ENCODE measurements around the gene RFC2. TPM values are rescaled to one million over a fixed set of nuclear protein-coding genes. Genes with fewer than 3 reads are reported as not detected.

Gene RFC2
- total RNA-seq (36.5 TPM), polyA plus RNA-seq (20.1 TPM)
- long read RNA-seq, donor 1, partial matches to known transcripts: 0 of 2 reads
- long read RNA-seq, donor 1, other reads (novel, unspliced or antisense): 0 of 2 reads
- long read RNA-seq, donor 2: 0 reads
- long read RNA-seq, donor 3, transcript RFC2-201 (11 exons, 1,695 nt): major isoform, 17 of 18 reads
- long read RNA-seq, donor 3, partial matches to known transcripts: 0 of 18 reads
- long read RNA-seq, donor 3, other reads (novel, unspliced or antisense): 0 of 18 reads
- long read RNA-seq, donor 4, transcript RFC2-201 (11 exons, 1,695 nt): major isoform, 5 of 5 reads
- long read RNA-seq, donor 4, partial matches to known transcripts: 0 of 5 reads
- long read RNA-seq, donor 4, other reads (novel, unspliced or antisense): 0 of 5 reads
- long read RNA-seq, donor 5, transcript RFC2-201 (11 exons, 1,695 nt): major isoform, 15 of 21 reads
- long read RNA-seq, donor 5, partial matches to known transcripts: 6 of 21 reads
- long read RNA-seq, donor 5, other reads (novel, unspliced or antisense): 0 of 21 reads
- long read RNA-seq, donor 6, transcript RFC2-201 (11 exons, 1,695 nt): major isoform, 14 of 17 reads
- long read RNA-seq, donor 6, partial matches to known transcripts: 0 of 17 reads
- long read RNA-seq, donor 6, other reads (novel, unspliced or antisense): 0 of 17 reads
- long read RNA-seq, donor 7, transcript RFC2-201 (11 exons, 1,695 nt): major isoform, 6 of 8 reads
- long read RNA-seq, donor 7, partial matches to known transcripts: 0 of 8 reads
- long read RNA-seq, donor 7, other reads (novel, unspliced or antisense): 0 of 8 reads
- long read RNA-seq, donor 8, transcript RFC2-201 (11 exons, 1,695 nt): major isoform, 6 of 8 reads
- long read RNA-seq, donor 8, partial matches to known transcripts: 0 of 8 reads
- long read RNA-seq, donor 8, other reads (novel, unspliced or antisense): 0 of 8 reads
- long read RNA-seq, donor 9, transcript RFC2-201 (11 exons, 1,695 nt): major isoform, 8 of 8 reads
- long read RNA-seq, donor 9, partial matches to known transcripts: 0 of 8 reads
- long read RNA-seq, donor 9, other reads (novel, unspliced or antisense): 0 of 8 reads
- long read RNA-seq, donor 10, transcript RFC2-201 (11 exons, 1,695 nt): major isoform, 10 of 13 reads
- long read RNA-seq, donor 10, partial matches to known transcripts: 0 of 13 reads
- long read RNA-seq, donor 10, other reads (novel, unspliced or antisense): 0 of 13 reads

GRCh38 chr7:74254129-74254857 lies at the start of gene RFC2:
RFC2 (minus strand) TSS chr7:74254399; CDS start chr7:74254383, 16 bp downstream.
- Histone ChIP-seq H3K4me1 (ENCODE audit: control insufficient read depth in 2 of 2, insufficient read depth in 2 of 2, low read length in 2 of 2) (peaks cover 9 to 19% of the 10 kb centered on the region in 2 donors), H3K27me3 (ENCODE audit: control insufficient read depth in 2 of 2, insufficient read depth in 1 of 2, low read length in 1 of 2) (no peaks in the 10 kb centered on the region), H3K4me3 (ENCODE audit: low read length in 2 of 2) (peak within 1 kb of the TSS; percentile 67 to 87), H3K27ac (ENCODE audit: low read depth in 1 of 2, low read length in 1 of 2) (peak within 1 kb of the TSS; percentile 84 to 85), H3K36me3 (ENCODE audit: control insufficient read depth in 2 of 2, insufficient read depth in 2 of 2, low read length in 1 of 2) (peaks cover 16 to 20% of the 10 kb centered on the region in 2 donors), H3K9me3 (ENCODE audit: control insufficient read depth in 2 of 2, insufficient read depth in 1 of 2, low read length in 1 of 2) (no peaks in the 10 kb centered on the region)
- peak; percentile 82 to 97 (median 94) for DNase-seq (ENCODE audit: low read depth in 6 of 9, low spot score in 9 of 9)
- WGBS: under 1% methylated on average over 75 of the region's 75 CpGs

GRCh38 chr7:74302745-74303221 lies 48.6 kb upstream of the RFC2 start:
- Histone ChIP-seq H3K4me3 (ENCODE audit: low read length in 2 of 2) (no peak overlapping the region), H3K9me3 (ENCODE audit: control insufficient read depth in 2 of 2, insufficient read depth in 1 of 2, low read length in 1 of 2) (no peaks in the 10 kb centered on the region), H3K27me3 (ENCODE audit: control insufficient read depth in 2 of 2, insufficient read depth in 1 of 2, low read length in 1 of 2) (no peaks in the 10 kb centered on the region), H3K4me1 (ENCODE audit: control insufficient read depth in 2 of 2, insufficient read depth in 2 of 2, low read length in 2 of 2) (peaks cover 9 to 13% of the 10 kb centered on the region in 2 donors), H3K36me3 (ENCODE audit: control insufficient read depth in 2 of 2, insufficient read depth in 2 of 2, low read length in 1 of 2) (no peaks in the 10 kb centered on the region), H3K27ac (ENCODE audit: low read depth in 1 of 2, low read length in 1 of 2) (no peak overlapping the region)
- no peak for DNase-seq (ENCODE audit: low read depth in 6 of 9, low spot score in 9 of 9)
- WGBS: 92% methylated on average over 10 of the region's 10 CpGs

- Histone ChIP-seq H3K36me3 (ENCODE audit: control insufficient read depth in 2 of 2, insufficient read depth in 2 of 2, low read length in 1 of 2) (no peaks in the 10 kb centered on the region), H3K4me3 (ENCODE audit: low read length in 2 of 2) (no peak overlapping the region), H3K4me1 (ENCODE audit: control insufficient read depth in 2 of 2, insufficient read depth in 2 of 2, low read length in 2 of 2) (peaks cover 0 to 1% of the 10 kb centered on the region in 2 donors), H3K9me3 (ENCODE audit: control insufficient read depth in 2 of 2, insufficient read depth in 1 of 2, low read length in 1 of 2) (peaks cover 0 to 5% of the 10 kb centered on the region in 2 donors), H3K27ac (ENCODE audit: low read depth in 1 of 2, low read length in 1 of 2) (no peak overlapping the region), H3K27me3 (ENCODE audit: control insufficient read depth in 2 of 2, insufficient read depth in 1 of 2, low read length in 1 of 2) (no peaks in the 10 kb centered on the region)
- WGBS: 98% methylated on average over 4 of the region's 4 CpGs
- DNase-seq (ENCODE audit: low read depth in 6 of 9, low spot score in 9 of 9): no peak
Observed at GRCh38 chr7:74300926-74301325, 46.7 kb upstream of the RFC2 start.

- Histone ChIP-seq H3K4me3 (ENCODE audit: low read length in 2 of 2) (no peak overlapping the region), H3K27me3 (ENCODE audit: control insufficient read depth in 2 of 2, insufficient read depth in 1 of 2, low read length in 1 of 2) (no peaks in the 10 kb centered on the region), H3K36me3 (ENCODE audit: control insufficient read depth in 2 of 2, insufficient read depth in 2 of 2, low read length in 1 of 2) (no peaks in the 10 kb centered on the region), H3K4me1 (ENCODE audit: control insufficient read depth in 2 of 2, insufficient read depth in 2 of 2, low read length in 2 of 2) (no peaks in the 10 kb centered on the region), H3K9me3 (ENCODE audit: control insufficient read depth in 2 of 2, insufficient read depth in 1 of 2, low read length in 1 of 2) (peaks cover 0 to 5% of the 10 kb centered on the region in 2 donors), H3K27ac (ENCODE audit: low read depth in 1 of 2, low read length in 1 of 2) (no peak overlapping the region)
- 95% methylated on average over 8 of the region's 8 CpGs for WGBS
- no peak for DNase-seq (ENCODE audit: low read depth in 6 of 9, low spot score in 9 of 9)
Observed at GRCh38 chr7:74299401-74299800, 45.2 kb upstream of the RFC2 start.

GRCh38 chr7:74297516-74298233 lies 43.5 kb upstream of the RFC2 start:
- no peaks in the 10 kb centered on the region for H3K36me3 ChIP-seq (ENCODE audit: control insufficient read depth in 2 of 2, insufficient read depth in 2 of 2, low read length in 1 of 2)
- peaks cover 0 to 5% of the 10 kb centered on the region in 2 donors for H3K9me3 ChIP-seq (ENCODE audit: control insufficient read depth in 2 of 2, insufficient read depth in 1 of 2, low read length in 1 of 2)
- H3K4me1 ChIP-seq (ENCODE audit: control insufficient read depth in 2 of 2, insufficient read depth in 2 of 2, low read length in 2 of 2): peaks cover 0 to 4% of the 10 kb centered on the region in 2 donors
- 96% methylated on average over 15 of the region's 15 CpGs for WGBS
- no peak overlapping the region for H3K4me3 ChIP-seq (ENCODE audit: low read length in 2 of 2)
- no peak for DNase-seq (ENCODE audit: low read depth in 6 of 9, low spot score in 9 of 9)
- peaks cover 0 to 2% of the 10 kb centered on the region in 2 donors for H3K27me3 ChIP-seq (ENCODE audit: control insufficient read depth in 2 of 2, insufficient read depth in 1 of 2, low read length in 1 of 2)
- H3K27ac ChIP-seq (ENCODE audit: low read depth in 1 of 2, low read length in 1 of 2): no peak overlapping the region

GRCh38 chr7:74294191-74294998 lies 40.2 kb upstream of the RFC2 start:
- Histone ChIP-seq H3K36me3 (ENCODE audit: control insufficient read depth in 2 of 2, insufficient read depth in 2 of 2, low read length in 1 of 2) (no peaks in the 10 kb centered on the region), H3K27ac (ENCODE audit: low read depth in 1 of 2, low read length in 1 of 2) (no peak overlapping the region), H3K27me3 (ENCODE audit: control insufficient read depth in 2 of 2, insufficient read depth in 1 of 2, low read length in 1 of 2) (peaks cover 0 to 25% of the 10 kb centered on the region in 2 donors), H3K4me3 (ENCODE audit: low read length in 2 of 2) (no peak overlapping the region), H3K4me1 (ENCODE audit: control insufficient read depth in 2 of 2, insufficient read depth in 2 of 2, low read length in 2 of 2) (peaks cover 0 to 17% of the 10 kb centered on the region in 2 donors), H3K9me3 (ENCODE audit: control insufficient read depth in 2 of 2, insufficient read depth in 1 of 2, low read length in 1 of 2) (peaks cover 0 to 5% of the 10 kb centered on the region in 2 donors)
- DNase-seq (ENCODE audit: low read depth in 6 of 9, low spot score in 9 of 9): no peak
- 95% methylated on average over 17 of the region's 17 CpGs for WGBS

- Histone ChIP-seq H3K9me3 (ENCODE audit: control insufficient read depth in 2 of 2, insufficient read depth in 1 of 2, low read length in 1 of 2) (peaks cover 0 to 5% of the 10 kb centered on the region in 2 donors), H3K36me3 (ENCODE audit: control insufficient read depth in 2 of 2, insufficient read depth in 2 of 2, low read length in 1 of 2) (no peaks in the 10 kb centered on the region), H3K4me1 (ENCODE audit: control insufficient read depth in 2 of 2, insufficient read depth in 2 of 2, low read length in 2 of 2) (peaks cover 5 to 23% of the 10 kb centered on the region in 2 donors), H3K4me3 (ENCODE audit: low read length in 2 of 2) (no peak overlapping the region), H3K27ac (ENCODE audit: low read depth in 1 of 2, low read length in 1 of 2) (no peak overlapping the region), H3K27me3 (ENCODE audit: control insufficient read depth in 2 of 2, insufficient read depth in 1 of 2, low read length in 1 of 2) (peaks cover 0 to 30% of the 10 kb centered on the region in 2 donors)
- WGBS: 81% methylated on average over 4 of the region's 4 CpGs
- DNase-seq (ENCODE audit: low read depth in 6 of 9, low spot score in 9 of 9): no peak
Observed at GRCh38 chr7:74293577-74293908, 39.3 kb upstream of the RFC2 start.
